Esophagus squamous epithelium (tissue), 5 donors: ENCODE data around the gene PRPSAP2. TPM values are rescaled to one million over a fixed set of nuclear protein-coding genes. Genes with fewer than 3 reads are reported as not detected.
"Not testable (repeated sequence)": the region's sequence is repeated elsewhere in the genome, so short reads cannot be mapped to it uniquely, and the experiment has no call there.

Source experiments
- DNase-seq: peaks from one replicate; lab custom pipeline; 2025; lab: John Stamatoyannopoulos, UW
- H3K27ac ChIP-seq, 4 donors: fragments of 200-600 bp; sonication (generic); one replicate each; pipeline ENCODE4 v1.5.1; 2016 to 2019; ENCODE audit warnings: mild to moderate bottlenecking in 1 of 4
- H3K27me3 ChIP-seq, 4 donors: fragments of 200-600 bp; sonication (generic); 1 replicate in 3 of 4; 2 replicates in 1 of 4; pipeline versions ENCODE4 v1.5.1 to v1.6.0; 2017 to 2021; ENCODE audit warnings: antibody characterized with exemption in 1 of 4
- H3K36me3 ChIP-seq, 3 donors: fragments of 200-600 bp; sonication (generic); one replicate each; pipeline ENCODE4 v1.5.1; 2016 to 2019
- H3K4me1 ChIP-seq, 3 donors: fragments of 200-600 bp; sonication (generic); one replicate each; pipeline ENCODE4 v1.5.1; 2017 to 2019
- H3K4me3 ChIP-seq, 4 donors: fragments of 200-600 bp; sonication (generic); 1 replicate in 3 of 4; 2 replicates in 1 of 4; pipeline ENCODE4 v1.5.1; 2016 to 2019; ENCODE audit warnings: mild to moderate bottlenecking in 2 of 4, moderate library complexity in 1 of 4
- H3K9me3 ChIP-seq, 3 donors: fragments of 200-600 bp; sonication (generic); one replicate each; pipeline ENCODE4 v1.5.1; 2016 to 2019
- POLR2A ChIP-seq, 4 donors: fragments of 450-650 bp; IDR thresholded peaks; one replicate each; pipeline ENCODE4 v1.6.1; 2017; ENCODE audit warnings: antibody characterized with exemption in 4 of 4, mild to moderate bottlenecking in 4 of 4, moderate library complexity in 3 of 4
- WGBS, 2 donors: methylation state at CpG; one replicate each; pipeline ENCODE4 v1.1.5; 2018; 5-methylcytosine and 5-hydroxymethylcytosine counted together
- intact Hi-C: fragments of 100-400 bp; cut with DNase I; formaldehyde crosslinking; loops from one replicate; pipeline ENCODE4 v1.15.0; 2022
- total RNA-seq, 4 donors: library from RNA; depleted of rRNA; stranded (reverse); fragments of >200 nt; gene quantifications; one replicate each; pipeline ENCODE4 v1.1.0, GENCODE V29; 2016
- TF ChIP-seq, protein P1 (sequence below), 6 experiments: fragments of 450-650 bp in 4 of 6; fragments of 200-600 bp in 2 of 6; sonication (generic) in 2 of 6; IDR thresholded peaks; one replicate each; pipeline ENCODE4 v1.5.1; 2016 to 2019; ENCODE audit warnings: antibody characterized with exemption in 6 of 6, mild to moderate bottlenecking in 4 of 6, moderate library complexity in 4 of 6
- donor health status: DM: yes; HTN: yes; CAD: no.

PRPSAP2 gene
- total RNA-seq, 4 donors from 2014 or later, result 26.5 to 33.2 (median 28.6) TPM

- WGBS, 2 donors, result 55 to 58% methylated on average over 2 of the region's 2 CpGs
Observed at GRCh38 chr17:18921485-18921884, 63.6 kb downstream of the PRPSAP2 start.

GRCh38 chr17:18921912-18922451, 64.1 kb downstream of the PRPSAP2 start:
- peak overlapping the region in 2 of 4 donors; percentile 43 to 53 for H3K27ac ChIP-seq

More at GRCh38 chr17:18921485-18921884, 63.6 kb downstream of the PRPSAP2 start:
- TF ChIP-seq, protein P1, sequence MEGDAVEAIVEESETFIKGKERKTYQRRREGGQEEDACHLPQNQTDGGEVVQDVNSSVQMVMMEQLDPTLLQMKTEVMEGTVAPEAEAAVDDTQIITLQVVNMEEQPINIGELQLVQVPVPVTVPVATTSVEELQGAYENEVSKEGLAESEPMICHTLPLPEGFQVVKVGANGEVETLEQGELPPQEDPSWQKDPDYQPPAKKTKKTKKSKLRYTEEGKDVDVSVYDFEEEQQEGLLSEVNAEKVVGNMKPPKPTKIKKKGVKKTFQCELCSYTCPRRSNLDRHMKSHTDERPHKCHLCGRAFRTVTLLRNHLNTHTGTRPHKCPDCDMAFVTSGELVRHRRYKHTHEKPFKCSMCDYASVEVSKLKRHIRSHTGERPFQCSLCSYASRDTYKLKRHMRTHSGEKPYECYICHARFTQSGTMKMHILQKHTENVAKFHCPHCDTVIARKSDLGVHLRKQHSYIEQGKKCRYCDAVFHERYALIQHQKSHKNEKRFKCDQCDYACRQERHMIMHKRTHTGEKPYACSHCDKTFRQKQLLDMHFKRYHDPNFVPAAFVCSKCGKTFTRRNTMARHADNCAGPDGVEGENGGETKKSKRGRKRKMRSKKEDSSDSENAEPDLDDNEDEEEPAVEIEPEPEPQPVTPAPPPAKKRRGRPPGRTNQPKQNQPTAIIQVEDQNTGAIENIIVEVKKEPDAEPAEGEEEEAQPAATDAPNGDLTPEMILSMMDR (IDR thresholded peaks at IDR 0.05), result no peak
- no peak for TF ChIP-seq POLR2A (IDR thresholded peaks at IDR 0.05)
- Histone ChIP-seq H3K9me3 (no peaks in the 10 kb centered on the region), H3K27ac (peak overlapping the region in 3 of 4 donors; percentile 14 to 53 (median 43)), H3K4me1 (peaks cover 14 to 48% (median 15%) of the 10 kb centered on the region in 3 donors), H3K27me3 (no peaks in the 10 kb centered on the region), H3K4me3 (no peak overlapping the region), H3K36me3 (peaks cover 2 to 56% (median 3%) of the 10 kb centered on the region in 3 donors)
- DNase-seq, result no peak
- intact Hi-C loops, result no loop called here

DNA sequence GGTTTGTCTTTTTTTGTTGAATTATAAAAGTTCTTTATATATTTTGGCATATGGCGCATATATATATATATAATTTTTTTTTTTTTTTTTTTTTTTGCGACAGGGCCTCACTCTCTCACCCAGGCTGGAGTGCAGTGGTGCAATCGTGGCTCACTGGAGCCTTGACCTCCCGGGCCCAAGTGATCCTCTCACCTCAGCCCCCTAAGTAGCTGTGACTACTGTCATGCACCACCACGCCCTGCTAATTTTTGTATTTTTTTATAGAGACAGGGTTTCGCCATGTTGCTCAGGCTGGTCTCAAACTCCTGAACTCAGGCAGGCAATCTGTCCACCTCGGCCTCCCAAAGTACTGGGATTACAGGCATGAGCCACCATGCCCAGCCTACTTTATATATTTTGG, 64.7 kb downstream of the PRPSAP2 start:
- intact Hi-C loops, H3K9me3 ChIP-seq, DNase-seq, H3K4me3 ChIP-seq, H3K27me3 ChIP-seq: not testable (repeated sequence)
- peaks cover 14 to 48% (median 15%) of the 10 kb centered on the region in 3 donors for H3K4me1 ChIP-seq
- H3K36me3 ChIP-seq, result peaks cover 0 to 56% (median 3%) of the 10 kb centered on the region in 3 donors
- 91 to 93% methylated on average over 6 to 7 of the region's 7 CpGs for WGBS, 2 donors
- H3K27ac ChIP-seq, result peak overlapping the region in 2 of 4 donors; percentile 43 to 53

More at GRCh38 chr17:18921912-18922451, 64.1 kb downstream of the PRPSAP2 start:
- no peaks in the 10 kb centered on the region for H3K27me3 ChIP-seq
- H3K4me1 ChIP-seq, result peaks cover 14 to 48% (median 15%) of the 10 kb centered on the region in 3 donors
- no peaks in the 10 kb centered on the region for H3K9me3 ChIP-seq
- intact Hi-C loops, result no loop called here
- DNase-seq, result no peak
- H3K36me3 ChIP-seq, result peaks cover 0 to 56% (median 3%) of the 10 kb centered on the region in 3 donors
- TF ChIP-seq, protein P1 (IDR thresholded peaks at IDR 0.05), result no peak
- no peak for TF ChIP-seq POLR2A (IDR thresholded peaks at IDR 0.05)
- H3K4me3 ChIP-seq, result no peak overlapping the region
- WGBS, 2 donors, result 24 to 35% methylated on average over 4 of the region's 4 CpGs

GRCh38 chr17:18925187-18925586, 67.3 kb downstream of the PRPSAP2 start:
- peaks cover 14 to 42% (median 15%) of the 10 kb centered on the region in 3 donors for H3K4me1 ChIP-seq
- TF ChIP-seq POLR2A (IDR thresholded peaks at IDR 0.05), result no peak
- TF ChIP-seq, protein P1 (IDR thresholded peaks at IDR 0.05), result no peak
- H3K36me3 ChIP-seq, result peaks cover 0 to 59% (median 7%) of the 10 kb centered on the region in 3 donors
- no peak for DNase-seq
- no peak overlapping the region for H3K27ac ChIP-seq
- WGBS, 2 donors, result 95 to 100% methylated on average over 1 of the region's 1 CpG
- no peak overlapping the region for H3K4me3 ChIP-seq
- no peaks in the 10 kb centered on the region for H3K9me3 ChIP-seq
- intact Hi-C loops, result no loop called here
- no peaks in the 10 kb centered on the region for H3K27me3 ChIP-seq

DNA sequence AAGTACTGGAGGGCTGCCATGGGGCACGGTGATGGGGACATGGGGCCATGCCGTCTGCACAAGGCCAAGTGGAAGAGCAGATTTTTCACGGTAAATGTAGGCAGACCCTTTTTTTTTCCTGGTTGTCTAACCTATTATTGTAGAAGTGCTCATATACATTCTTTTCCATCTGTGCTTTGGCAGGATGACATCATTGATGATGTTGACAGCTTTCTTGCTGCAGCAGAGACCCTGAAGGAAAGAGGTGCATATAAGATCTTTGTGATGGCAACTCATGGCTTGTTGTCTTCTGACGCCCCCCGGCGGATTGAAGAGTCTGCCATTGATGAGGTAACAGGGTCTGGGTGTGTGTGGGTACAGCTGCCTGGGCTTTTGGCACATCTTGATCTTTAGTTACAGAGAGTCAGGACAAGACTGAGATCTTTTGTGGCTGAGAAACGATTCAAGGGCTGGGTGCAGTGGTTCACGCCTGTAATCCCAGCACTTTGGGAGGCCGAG, 70.7 kb downstream of the PRPSAP2 start:
- Histone ChIP-seq H3K27me3 (no peaks in the 10 kb centered on the region), H3K36me3 (peaks cover 0 to 81% (median 13%) of the 10 kb centered on the region in 3 donors), H3K9me3 (no peaks in the 10 kb centered on the region), H3K27ac (no peak overlapping the region), H3K4me3 (no peak overlapping the region), H3K4me1 (peaks cover 0 to 8% (median 3%) of the 10 kb centered on the region in 3 donors)
- intact Hi-C loops, result no loop called here
- TF ChIP-seq POLR2A (IDR thresholded peaks at IDR 0.05), result no peak
- TF ChIP-seq, protein P1 (IDR thresholded peaks at IDR 0.05), result no peak
- no peak for DNase-seq
- WGBS, 2 donors, result 92 to 95% methylated on average over 6 to 9 of the region's 9 CpGs
